Measurements from ENCODE around the gene F13A1.

GRCh38 chr6:6227896-6228295 is 92.6 kb downstream of the F13A1 start:
- TF ChIP-seq ZNF70 (CRISPR knock-in tag; IDR thresholded peaks at IDR 0.05): no peak
- no peak for TF ChIP-seq ZNF8 (CRISPR knock-in tag; IDR thresholded peaks at IDR 0.05)
- TF ChIP-seq ZC3H10 (CRISPR knock-in tag; IDR thresholded peaks at IDR 0.05): no peak
- TF ChIP-seq CSDC2 (CRISPR knock-in tag; IDR thresholded peaks at IDR 0.05): no peak
- no peak for TF ChIP-seq POU6F1 (CRISPR knock-in tag; IDR thresholded peaks at IDR 0.05; ENCODE audit: borderline replicate concordance, low read depth)
- no peak for TF ChIP-seq ZFP30 (CRISPR knock-in tag; IDR thresholded peaks at IDR 0.05)
- no peak for TF ChIP-seq TSHZ2 (CRISPR knock-in tag; IDR thresholded peaks at IDR 0.05)
- no peak for TF ChIP-seq TOX (CRISPR knock-in tag; IDR thresholded peaks at IDR 0.05; ENCODE audit: borderline replicate concordance)
- TF ChIP-seq BACH2 (CRISPR knock-in tag; IDR thresholded peaks at IDR 0.05; ENCODE audit: borderline replicate concordance): no peak

All from SK-N-SH treated with all-trans-retinoic acid at 6 μM for 48 hours (cell line).